ENCODE measurements around the gene PREX1. TPM values are rescaled to one million over a fixed set of nuclear protein-coding genes. Genes with fewer than 3 reads are reported as not detected.

PREX1 gene
- total and polyA plus RNA-seq, 9 donors = 16.7 to 32.5 (median 22.5) TPM

GRCh38 chr20:48667889-48668413 is 159.8 kb downstream of the PREX1 start:
- no peak overlapping the region for H3K4me3 ChIP-seq (ENCODE audit: low read length)
- H3K27me3 ChIP-seq (ENCODE audit: control insufficient read depth, insufficient read depth, low read length) = no peaks in the 10 kb centered on the region
- DNase-seq = no peak
- peaks cover 27% of the 10 kb centered on the region for H3K4me1 ChIP-seq (ENCODE audit: control insufficient read depth, insufficient read depth, low read length)
- peak overlapping the region; percentile 32 for H3K27ac ChIP-seq (ENCODE audit: low read length)
- no peaks in the 10 kb centered on the region for H3K9me3 ChIP-seq (replicated peaks; ENCODE audit: control insufficient read depth, low read depth, low read length)
- peaks cover 15% of the 10 kb centered on the region for H3K36me3 ChIP-seq (ENCODE audit: control insufficient read depth, insufficient read depth, low read length)
- 77% methylated on average over 13 of the region's 15 CpGs for WGBS (ENCODE audit: insufficient coverage)

- DNase-seq = no peak
- Histone ChIP-seq H3K9me3 (replicated peaks; ENCODE audit: control insufficient read depth, low read depth, low read length) (no peaks in the 10 kb centered on the region), H3K4me3 (ENCODE audit: low read length) (no peak overlapping the region), H3K27ac (ENCODE audit: low read length) (no peak overlapping the region), H3K36me3 (ENCODE audit: control insufficient read depth, insufficient read depth, low read length) (peaks cover 16% of the 10 kb centered on the region), H3K4me1 (ENCODE audit: control insufficient read depth, insufficient read depth, low read length) (peaks cover 30% of the 10 kb centered on the region), H3K27me3 (ENCODE audit: control insufficient read depth, insufficient read depth, low read length) (no peaks in the 10 kb centered on the region)
- WGBS (ENCODE audit: insufficient coverage) = 91% methylated on average over 6 of the region's 6 CpGs
Observed at GRCh38 chr20:48667481-48667880, 160.3 kb downstream of the PREX1 start.

GRCh38 chr20:48665785-48666184 is 162.0 kb downstream of the PREX1 start:
- no peaks in the 10 kb centered on the region for H3K27me3 ChIP-seq (ENCODE audit: control insufficient read depth, insufficient read depth, low read length)
- peaks cover under 1% of the 10 kb centered on the region for H3K9me3 ChIP-seq (replicated peaks; ENCODE audit: control insufficient read depth, low read depth, low read length)
- WGBS (ENCODE audit: insufficient coverage) = 93% methylated on average over 3 of the region's 8 CpGs
- no peak overlapping the region for H3K4me3 ChIP-seq (ENCODE audit: low read length)
- H3K27ac ChIP-seq (ENCODE audit: low read length) = no peak overlapping the region
- H3K4me1 ChIP-seq (ENCODE audit: control insufficient read depth, insufficient read depth, low read length) = peaks cover 33% of the 10 kb centered on the region
- peaks cover 19% of the 10 kb centered on the region for H3K36me3 ChIP-seq (ENCODE audit: control insufficient read depth, insufficient read depth, low read length)
- no peak for DNase-seq

GRCh38 chr20:48662711-48663110 is 165.1 kb downstream of the PREX1 start:
- Histone ChIP-seq H3K4me3 (ENCODE audit: low read length) (no peak overlapping the region), H3K9me3 (replicated peaks; ENCODE audit: control insufficient read depth, low read depth, low read length) (peaks cover 7% of the 10 kb centered on the region), H3K36me3 (ENCODE audit: control insufficient read depth, insufficient read depth, low read length) (peaks cover 26% of the 10 kb centered on the region), H3K4me1 (ENCODE audit: control insufficient read depth, insufficient read depth, low read length) (peaks cover 23% of the 10 kb centered on the region), H3K27ac (ENCODE audit: low read length) (no peak overlapping the region), H3K27me3 (ENCODE audit: control insufficient read depth, insufficient read depth, low read length) (no peaks in the 10 kb centered on the region)
- DNase-seq = no peak
- 67% methylated on average over 2 of the region's 6 CpGs for WGBS (ENCODE audit: insufficient coverage)

- WGBS (ENCODE audit: insufficient coverage) = 53% methylated on average over 6 of the region's 14 CpGs
- no peak for DNase-seq
- Histone ChIP-seq H3K36me3 (ENCODE audit: control insufficient read depth, insufficient read depth, low read length) (peaks cover 32% of the 10 kb centered on the region), H3K27ac (ENCODE audit: low read length) (no peak overlapping the region), H3K9me3 (replicated peaks; ENCODE audit: control insufficient read depth, low read depth, low read length) (peaks cover 7% of the 10 kb centered on the region), H3K27me3 (ENCODE audit: control insufficient read depth, insufficient read depth, low read length) (no peaks in the 10 kb centered on the region), H3K4me1 (ENCODE audit: control insufficient read depth, insufficient read depth, low read length) (peaks cover 24% of the 10 kb centered on the region), H3K4me3 (ENCODE audit: low read length) (no peak overlapping the region)
Observed at GRCh38 chr20:48661575-48662455, 166.0 kb downstream of the PREX1 start.

GRCh38 chr20:48660788-48661187 is 167.0 kb downstream of the PREX1 start:
- peaks cover 7% of the 10 kb centered on the region for H3K9me3 ChIP-seq (replicated peaks; ENCODE audit: control insufficient read depth, low read depth, low read length)
- no peak overlapping the region for H3K4me3 ChIP-seq (ENCODE audit: low read length)
- no peak overlapping the region for H3K27ac ChIP-seq (ENCODE audit: low read length)
- peaks cover 30% of the 10 kb centered on the region for H3K36me3 ChIP-seq (ENCODE audit: control insufficient read depth, insufficient read depth, low read length)
- WGBS (ENCODE audit: insufficient coverage) = 100% methylated on average over 5 of the region's 9 CpGs
- peaks cover 24% of the 10 kb centered on the region for H3K4me1 ChIP-seq (ENCODE audit: control insufficient read depth, insufficient read depth, low read length)
- no peaks in the 10 kb centered on the region for H3K27me3 ChIP-seq (ENCODE audit: control insufficient read depth, insufficient read depth, low read length)
- DNase-seq = no peak

GRCh38 chr20:48659858-48660257 is 167.9 kb downstream of the PREX1 start:
- H3K4me3 ChIP-seq (ENCODE audit: low read length) = no peak overlapping the region
- no peak overlapping the region for H3K27ac ChIP-seq (ENCODE audit: low read length)
- peak; percentile 73 for DNase-seq
- H3K9me3 ChIP-seq (replicated peaks; ENCODE audit: control insufficient read depth, low read depth, low read length) = peaks cover 7% of the 10 kb centered on the region
- peaks cover 24% of the 10 kb centered on the region for H3K4me1 ChIP-seq (ENCODE audit: control insufficient read depth, insufficient read depth, low read length)
- H3K27me3 ChIP-seq (ENCODE audit: control insufficient read depth, insufficient read depth, low read length) = no peaks in the 10 kb centered on the region
- H3K36me3 ChIP-seq (ENCODE audit: control insufficient read depth, insufficient read depth, low read length) = peaks cover 37% of the 10 kb centered on the region
- 46% methylated on average over 7 of the region's 8 CpGs for WGBS (ENCODE audit: insufficient coverage)

GRCh38 chr20:48658505-48658904 is 169.3 kb downstream of the PREX1 start:
- 77% methylated on average over 7 of the region's 8 CpGs for WGBS (ENCODE audit: insufficient coverage)

GRCh38 chr20:48658198-48658476 is 169.7 kb downstream of the PREX1 start:
- no peak for DNase-seq
- peaks cover 24% of the 10 kb centered on the region for H3K4me1 ChIP-seq (ENCODE audit: control insufficient read depth, insufficient read depth, low read length)
- H3K27ac ChIP-seq (ENCODE audit: low read length) = no peak overlapping the region
- peaks cover 49% of the 10 kb centered on the region for H3K36me3 ChIP-seq (ENCODE audit: control insufficient read depth, insufficient read depth, low read length)
- H3K4me3 ChIP-seq (ENCODE audit: low read length) = no peak overlapping the region
- H3K9me3 ChIP-seq (replicated peaks; ENCODE audit: control insufficient read depth, low read depth, low read length) = peaks cover 7% of the 10 kb centered on the region
- no peaks in the 10 kb centered on the region for H3K27me3 ChIP-seq (ENCODE audit: control insufficient read depth, insufficient read depth, low read length)
- 80% methylated on average over 9 of the region's 9 CpGs for WGBS (ENCODE audit: insufficient coverage)

More at GRCh38 chr20:48658505-48658904, 169.3 kb downstream of the PREX1 start:
- Histone ChIP-seq H3K9me3 (replicated peaks; ENCODE audit: control insufficient read depth, low read depth, low read length) (peaks cover 7% of the 10 kb centered on the region), H3K27me3 (ENCODE audit: control insufficient read depth, insufficient read depth, low read length) (no peaks in the 10 kb centered on the region), H3K4me1 (ENCODE audit: control insufficient read depth, insufficient read depth, low read length) (peaks cover 24% of the 10 kb centered on the region), H3K4me3 (ENCODE audit: low read length) (no peak overlapping the region), H3K36me3 (ENCODE audit: control insufficient read depth, insufficient read depth, low read length) (peaks cover 46% of the 10 kb centered on the region), H3K27ac (ENCODE audit: low read length) (no peak overlapping the region)
- no peak for DNase-seq

GRCh38 chr20:48657426-48658197 is 170.2 kb downstream of the PREX1 start:
- WGBS (ENCODE audit: insufficient coverage) = 65% methylated on average over 18 of the region's 21 CpGs
- Histone ChIP-seq H3K4me3 (ENCODE audit: low read length) (no peak overlapping the region), H3K36me3 (ENCODE audit: control insufficient read depth, insufficient read depth, low read length) (peaks cover 55% of the 10 kb centered on the region), H3K4me1 (ENCODE audit: control insufficient read depth, insufficient read depth, low read length) (peaks cover 27% of the 10 kb centered on the region), H3K27ac (ENCODE audit: low read length) (no peak overlapping the region), H3K9me3 (replicated peaks; ENCODE audit: control insufficient read depth, low read depth, low read length) (peaks cover 7% of the 10 kb centered on the region), H3K27me3 (ENCODE audit: control insufficient read depth, insufficient read depth, low read length) (no peaks in the 10 kb centered on the region)
- peak; percentile 89 for DNase-seq
